GM10847 (cell line): ENCODE measurements around the gene MTCL1.

ENCODE experiments used
- POLR2A ChIP-seq: IDR thresholded peaks from 2 replicates; pipeline ENCODE4 v1.6.1; 2011; ENCODE audit not compliant: insufficient read length; ENCODE audit errors: extremely low read depth

MTCL1 gene

DNA sequence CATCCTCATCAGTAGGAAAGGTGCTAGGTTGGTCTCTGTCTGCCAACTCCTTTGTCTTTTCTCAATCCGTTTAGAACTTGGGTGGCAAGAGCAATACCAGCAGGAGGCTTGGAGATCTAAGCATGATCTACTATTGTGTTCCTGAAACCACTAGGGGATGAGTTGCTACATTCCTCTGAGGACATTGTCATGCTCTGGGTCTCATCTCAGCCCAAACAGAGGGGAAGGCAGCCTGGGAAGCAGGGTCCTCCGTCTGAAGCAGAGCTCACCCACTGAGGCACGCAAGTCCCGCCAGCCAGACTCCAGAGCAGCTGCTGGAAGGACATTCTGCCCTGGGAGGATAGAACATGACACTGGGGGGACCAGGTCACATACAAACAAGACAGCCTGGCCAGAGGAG lies 162.9 kb downstream of the MTCL1 start:
- no peak for TF ChIP-seq POLR2A

DNA sequence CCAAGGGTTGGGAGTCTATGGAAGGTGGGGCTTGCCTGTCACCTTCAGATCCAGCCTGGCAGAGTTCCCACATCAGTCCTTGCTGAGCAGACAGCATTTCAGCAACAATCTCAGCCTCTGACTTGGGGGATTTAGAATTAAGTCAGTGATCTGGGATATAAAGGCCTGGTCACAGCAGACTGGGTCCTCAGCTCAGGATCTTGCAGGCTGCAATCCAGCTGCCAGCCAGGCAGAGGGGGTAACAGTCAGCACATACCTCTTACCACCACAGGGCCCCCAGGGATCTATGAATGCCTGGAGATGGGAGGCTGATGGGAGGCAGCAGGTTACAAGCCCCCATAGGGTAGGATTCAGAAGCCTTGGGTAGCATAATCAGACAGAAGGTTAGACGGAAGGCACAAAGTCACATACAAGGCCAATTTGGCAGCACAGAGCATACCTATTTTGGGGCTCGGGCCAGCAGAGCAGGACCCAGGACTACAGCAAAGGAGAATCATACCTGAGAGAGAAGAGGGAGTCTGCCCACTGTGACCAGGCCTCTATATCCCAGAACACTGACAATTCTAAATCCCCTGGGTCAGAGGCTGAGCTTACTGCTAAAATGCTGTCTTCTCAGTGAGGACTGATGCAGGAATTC lies 163.5 kb downstream of the MTCL1 start:
- TF ChIP-seq POLR2A = no peak

DNA sequence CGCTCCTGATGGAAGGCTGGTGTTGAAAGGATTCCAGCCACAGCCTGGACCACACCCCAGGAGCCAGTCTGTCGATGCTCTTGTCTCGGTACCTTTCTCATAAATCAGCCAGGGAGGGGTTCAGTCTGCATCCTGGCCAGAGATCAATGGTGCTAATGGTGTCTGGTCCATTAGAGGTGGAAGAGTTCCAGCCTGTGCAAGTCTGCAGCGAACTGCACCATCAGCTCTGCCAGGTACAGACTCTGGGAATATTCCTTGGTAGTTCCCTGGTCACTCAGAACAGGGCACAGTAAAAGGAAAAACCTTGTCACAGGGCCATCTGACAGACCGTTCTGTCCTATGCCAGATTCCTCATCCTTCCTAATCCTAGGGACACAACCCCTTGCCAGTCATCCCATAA lies 164.3 kb downstream of the MTCL1 start:
- no peak for TF ChIP-seq POLR2A

DNA sequence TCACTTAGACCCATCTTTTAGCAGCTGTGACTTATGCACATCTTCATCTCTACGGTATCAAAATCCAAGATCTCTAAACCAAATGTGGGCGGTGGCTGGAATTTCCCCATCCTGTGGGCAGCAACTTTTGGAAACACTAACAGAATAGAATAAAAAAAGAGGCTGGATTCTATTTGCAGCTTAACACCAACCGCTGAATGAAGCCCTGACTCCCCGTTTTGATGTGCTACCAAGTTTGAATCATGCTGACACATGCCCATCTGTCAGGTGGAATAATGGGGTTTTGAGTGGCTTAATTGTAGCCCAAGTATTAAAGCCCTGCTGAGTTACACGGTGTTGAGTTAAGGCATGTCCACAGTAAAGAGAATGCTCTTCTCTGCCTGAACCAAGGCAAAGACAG lies 165.2 kb downstream of the MTCL1 start:
- TF ChIP-seq POLR2A = no peak

DNA sequence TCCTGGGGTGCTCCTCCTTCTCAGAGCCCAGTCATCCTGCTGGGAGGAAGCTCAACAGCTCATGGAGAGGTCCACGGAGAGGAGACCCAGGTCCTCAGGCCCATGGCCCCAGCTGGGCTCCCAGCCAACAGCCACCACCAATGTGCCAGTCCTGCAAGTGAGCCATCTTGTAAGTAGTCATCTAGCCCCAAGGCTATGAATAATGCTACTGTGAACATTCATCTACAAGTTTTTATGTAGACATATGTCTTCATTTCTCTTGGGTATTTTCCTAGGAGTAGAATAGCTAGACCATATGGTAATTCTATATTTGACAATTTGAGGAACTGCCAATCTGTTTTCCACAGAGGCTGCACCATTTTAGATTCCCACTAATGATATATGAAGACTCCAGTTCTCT lies 166.1 kb downstream of the MTCL1 start:
- no peak for TF ChIP-seq POLR2A

DNA sequence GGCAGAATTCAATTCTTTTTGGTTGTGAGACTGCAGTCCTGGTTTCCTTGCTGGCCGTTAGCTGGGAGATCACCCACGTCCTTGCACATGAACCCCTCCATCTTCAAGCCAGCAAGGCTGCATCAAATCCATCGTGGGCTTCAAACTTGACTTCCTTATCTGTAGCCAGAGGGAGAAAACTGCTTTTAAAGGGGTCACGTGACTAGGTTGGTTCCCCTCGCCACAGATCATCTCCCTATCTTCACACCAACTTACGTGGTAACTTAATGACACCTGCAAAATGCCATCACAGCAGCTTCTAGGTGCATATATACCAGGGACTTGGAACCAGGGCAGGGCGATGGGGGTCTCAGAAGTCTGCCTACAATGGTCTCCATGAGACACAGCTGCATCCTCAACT lies 169.5 kb downstream of the MTCL1 start:
- no peak for TF ChIP-seq POLR2A

DNA sequence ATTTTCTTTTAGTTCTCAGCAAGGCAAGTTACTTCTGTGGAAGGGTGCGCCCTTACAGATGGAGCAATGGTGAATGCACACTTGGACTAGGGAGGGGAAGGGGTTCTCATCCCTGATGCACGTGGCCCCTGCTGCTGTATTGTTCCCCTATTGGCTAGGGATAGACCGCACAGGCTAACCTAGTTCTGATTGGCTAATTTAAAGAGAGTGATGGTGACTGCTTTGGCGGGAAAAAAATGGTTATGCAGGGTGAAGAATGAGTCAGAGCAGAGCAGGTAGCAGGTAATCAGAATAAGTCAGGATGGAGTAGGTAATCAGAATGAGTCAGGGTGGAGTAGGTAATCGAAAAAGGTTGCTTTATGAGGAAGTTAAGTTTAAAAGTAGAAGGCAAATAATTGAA lies 171.5 kb downstream of the MTCL1 start:
- TF ChIP-seq POLR2A = no peak

DNA sequence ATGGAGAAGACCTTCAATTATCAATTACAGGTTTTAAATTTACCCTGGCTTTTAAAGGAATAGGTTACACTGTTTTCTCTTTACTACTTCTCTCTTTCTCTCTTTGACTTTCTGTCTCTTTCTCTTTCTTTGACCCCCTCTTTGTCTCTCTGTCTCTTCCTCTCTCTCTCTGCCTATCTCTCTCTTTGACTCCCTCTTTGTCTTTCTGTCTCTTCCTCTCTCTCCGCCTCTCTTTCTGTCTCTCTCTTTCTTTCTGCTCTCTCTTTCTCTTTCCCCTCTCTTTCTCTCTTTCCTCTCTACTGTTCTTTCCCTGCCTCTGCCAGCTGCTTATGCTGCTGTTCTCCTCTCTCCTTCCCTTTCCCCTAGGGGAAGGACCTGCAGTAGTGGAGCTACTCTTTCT lies 175.7 kb downstream of the MTCL1 start:
- TF ChIP-seq POLR2A = no peak
